GM15510 (cell line): ENCODE results near the gene TUBB3.

ENCODE experiments used
- POLR2A ChIP-seq: IDR thresholded peaks from 3 replicates; pipeline ENCODE4 v1.6.1; 2011; ENCODE audit warnings: borderline replicate concordance; ENCODE audit not compliant: insufficient read length; ENCODE audit errors: extremely low read depth

The TUBB3 gene

DNA sequence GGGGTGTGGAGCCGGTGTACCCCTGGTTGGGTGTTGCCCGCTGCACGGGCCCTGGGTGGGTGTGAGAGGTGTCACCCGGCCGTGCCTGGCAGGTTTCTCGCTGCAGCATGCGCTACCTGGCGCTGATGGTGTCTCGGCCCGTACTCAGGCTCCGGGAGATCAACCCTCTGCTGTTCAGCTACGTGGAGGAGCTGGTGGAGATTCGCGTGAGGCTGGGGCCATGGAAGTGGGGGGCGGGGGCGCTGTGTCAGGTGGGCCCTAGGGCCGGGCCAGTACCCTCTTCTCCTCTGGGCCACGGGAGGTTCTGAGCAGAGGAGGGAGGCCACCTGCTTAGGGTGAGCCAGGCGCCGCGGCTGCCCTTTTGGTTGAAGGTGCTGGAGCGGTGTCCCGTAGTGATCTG is 38.8 kb downstream of the TUBB3 start:
- no peak for TF ChIP-seq POLR2A

DNA sequence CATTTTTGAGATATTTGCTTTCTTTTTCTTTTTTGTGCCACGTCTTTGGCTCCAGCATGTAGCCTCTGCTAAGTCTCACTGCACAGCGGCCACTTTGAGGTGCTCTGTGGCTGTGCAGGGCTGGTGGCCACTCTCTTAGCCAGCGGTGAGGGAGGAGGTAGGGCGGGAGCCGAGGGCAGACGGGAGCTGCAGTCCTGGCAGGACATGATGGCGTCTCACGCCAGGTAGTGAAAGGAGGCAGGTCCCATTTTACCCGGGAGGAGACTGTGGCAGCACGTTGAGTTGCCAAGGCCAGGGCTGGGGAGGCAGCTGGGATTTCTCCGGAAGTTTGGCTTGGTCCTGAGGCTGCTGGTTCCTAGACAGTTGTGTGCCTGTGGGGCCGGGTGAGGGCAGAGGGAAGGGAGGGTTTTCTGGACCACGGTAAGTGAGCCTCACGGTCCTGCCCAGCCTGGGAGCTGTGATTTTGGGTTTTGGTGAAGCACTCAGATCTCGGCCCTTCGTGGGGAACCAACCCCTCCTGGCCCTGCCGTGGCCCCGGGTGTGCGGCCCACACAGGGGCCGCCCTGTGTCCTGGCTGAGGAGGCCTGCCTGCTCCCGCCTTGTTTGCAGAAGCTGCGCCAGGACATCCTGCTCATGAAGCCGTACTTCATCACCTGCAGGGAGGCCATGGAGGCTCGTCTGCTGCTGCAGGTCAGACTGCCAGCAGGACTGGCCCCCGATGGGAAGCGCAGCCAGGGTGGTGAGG is 39.8 kb downstream of the TUBB3 start:
- no peak for TF ChIP-seq POLR2A

DNA sequence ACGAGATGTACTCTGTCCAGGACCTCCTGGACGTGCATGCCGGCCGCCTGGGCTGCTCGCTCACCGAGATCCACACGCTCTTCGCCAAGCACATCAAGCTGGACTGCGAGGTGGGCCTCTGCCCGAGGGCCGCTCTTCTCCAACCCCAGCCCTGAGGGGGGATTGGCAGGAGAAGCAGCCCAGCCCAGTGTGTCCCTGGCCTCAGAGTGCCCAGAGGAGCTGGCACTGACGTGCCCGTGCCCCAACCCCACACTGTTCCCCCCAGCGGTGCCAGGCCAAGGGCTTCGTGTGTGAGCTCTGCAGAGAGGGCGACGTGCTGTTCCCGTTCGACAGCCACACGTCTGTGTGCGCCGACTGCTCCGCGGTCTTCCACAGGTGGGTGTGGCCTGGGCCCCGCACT is 41.1 kb downstream of the TUBB3 start:
- no peak for TF ChIP-seq POLR2A

DNA sequence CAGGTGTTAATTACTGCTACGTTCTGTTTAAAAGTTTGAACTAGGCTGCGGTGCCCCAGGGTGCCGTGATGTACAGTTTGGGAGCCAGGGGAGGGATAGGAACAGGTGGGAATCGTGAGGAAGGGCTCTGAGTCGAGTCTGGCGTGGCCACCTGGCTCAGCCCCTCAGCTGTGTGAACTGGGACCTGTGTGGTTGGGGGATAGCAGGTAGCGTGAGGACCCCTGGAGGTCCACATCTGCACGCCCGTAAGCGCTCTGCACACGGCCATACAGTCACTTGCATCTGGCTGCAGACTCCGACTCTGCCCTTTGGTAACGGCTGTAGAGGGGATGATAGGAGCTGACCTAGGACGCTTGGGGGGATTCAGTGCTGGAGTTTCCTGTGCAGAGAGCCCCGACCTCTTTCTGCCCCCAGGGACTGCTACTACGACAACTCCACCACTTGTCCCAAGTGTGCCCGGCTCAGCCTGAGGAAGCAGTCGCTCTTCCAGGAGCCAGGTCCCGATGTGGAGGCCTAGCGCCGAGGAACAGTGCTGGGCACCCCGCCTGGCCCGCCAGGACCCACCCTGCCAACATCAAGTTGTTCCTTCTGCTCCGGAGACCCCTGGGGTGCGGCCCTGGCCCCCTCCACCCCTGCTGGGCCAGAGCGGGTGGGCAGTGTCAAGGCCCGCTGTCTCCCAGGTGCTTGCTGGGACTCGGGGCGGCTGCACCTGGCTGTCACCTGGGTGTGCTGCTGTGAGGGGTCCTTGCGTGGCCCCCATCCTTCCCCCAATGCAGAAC is 42.5 kb downstream of the TUBB3 start:
- no peak for TF ChIP-seq POLR2A

DNA sequence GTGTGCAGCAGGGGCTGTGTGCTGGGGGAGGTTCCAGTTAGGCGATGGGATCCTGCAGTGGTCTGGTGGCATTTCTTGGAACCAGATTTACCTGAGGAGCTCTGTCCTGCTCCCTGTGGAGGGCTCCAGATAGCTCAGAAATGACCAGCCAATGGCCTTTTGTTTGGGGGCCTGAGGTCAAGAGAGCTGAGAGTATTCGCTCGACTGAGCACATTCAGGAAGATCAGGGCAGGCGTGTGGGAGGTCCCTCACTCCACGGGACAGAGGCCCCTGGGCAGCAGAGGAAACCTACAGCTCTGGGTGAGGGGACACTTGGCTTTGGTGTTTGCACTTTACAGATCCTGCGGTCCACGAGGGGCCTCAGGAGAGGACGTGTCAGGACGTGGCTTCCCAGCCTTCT is 43.6 kb downstream of the TUBB3 start:
- TF ChIP-seq POLR2A, result no peak

DNA sequence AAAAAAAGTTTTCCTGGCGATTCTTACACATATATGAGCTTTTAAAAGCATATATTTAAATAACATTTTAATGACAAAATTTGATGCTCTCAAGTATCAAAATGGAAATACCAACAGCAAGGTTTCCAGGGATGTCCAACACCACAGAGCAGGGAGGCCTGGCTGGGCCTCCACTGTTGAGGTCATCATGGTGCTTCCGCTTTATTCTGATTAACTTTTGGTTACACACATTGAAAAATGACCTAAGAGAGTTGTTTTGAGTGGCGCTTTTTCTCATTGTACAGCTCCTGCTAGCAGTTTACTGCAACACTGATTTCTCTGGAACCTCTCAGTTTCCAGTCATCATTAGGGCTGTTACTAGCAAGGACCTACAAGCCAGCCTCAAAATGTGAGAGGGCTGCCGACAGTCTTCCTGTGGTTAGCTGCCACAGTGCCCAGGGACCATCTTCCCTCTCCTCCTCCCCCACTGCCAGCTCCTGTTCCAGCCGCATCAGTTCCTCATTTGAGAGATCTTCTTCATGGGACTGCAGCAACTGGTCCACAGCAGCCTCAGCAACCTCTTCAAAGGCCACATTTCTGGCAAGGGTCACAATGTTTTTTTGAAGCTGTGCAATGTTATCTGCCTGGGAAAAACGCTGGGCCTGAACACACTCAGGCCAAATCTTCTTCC is 46.7 kb downstream of the TUBB3 start:
- TF ChIP-seq POLR2A, result no peak

DNA sequence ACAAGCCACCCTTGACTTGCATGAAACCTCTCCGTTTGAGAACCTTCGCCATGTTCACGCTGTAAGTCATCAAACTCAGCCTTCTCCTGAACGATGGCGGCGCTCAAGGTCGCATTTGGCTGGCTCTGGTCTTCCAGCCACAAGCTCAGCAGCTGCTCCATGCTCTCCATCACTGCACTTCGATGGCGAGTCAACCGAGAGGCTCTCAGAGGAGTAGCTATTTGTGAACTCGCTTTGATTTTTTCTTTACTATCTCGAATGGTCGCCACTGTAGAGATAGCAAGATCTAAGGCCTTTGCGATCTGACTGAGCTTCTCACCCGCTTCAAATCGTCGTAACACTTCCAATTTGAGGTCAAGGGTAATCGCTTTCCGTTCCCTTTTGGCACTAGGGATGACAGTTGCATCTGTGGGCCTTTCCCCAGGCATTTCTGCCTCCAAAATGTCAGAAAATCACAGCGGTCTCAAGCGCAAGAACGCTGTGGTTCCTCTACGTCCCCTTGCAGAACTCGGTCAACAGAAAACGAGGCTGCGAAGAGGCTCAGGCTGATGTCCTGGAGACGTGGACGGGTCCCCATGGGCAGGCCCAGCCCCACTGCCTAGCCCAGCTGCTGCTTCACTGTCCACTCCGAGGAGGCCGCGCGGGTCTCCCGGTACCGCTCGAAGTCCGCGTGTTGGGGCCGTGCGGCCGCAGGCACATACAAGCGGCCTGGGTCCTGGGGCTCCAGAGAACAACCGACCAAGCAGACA is 48.5 kb downstream of the TUBB3 start:
- TF ChIP-seq POLR2A, result no peak

DNA sequence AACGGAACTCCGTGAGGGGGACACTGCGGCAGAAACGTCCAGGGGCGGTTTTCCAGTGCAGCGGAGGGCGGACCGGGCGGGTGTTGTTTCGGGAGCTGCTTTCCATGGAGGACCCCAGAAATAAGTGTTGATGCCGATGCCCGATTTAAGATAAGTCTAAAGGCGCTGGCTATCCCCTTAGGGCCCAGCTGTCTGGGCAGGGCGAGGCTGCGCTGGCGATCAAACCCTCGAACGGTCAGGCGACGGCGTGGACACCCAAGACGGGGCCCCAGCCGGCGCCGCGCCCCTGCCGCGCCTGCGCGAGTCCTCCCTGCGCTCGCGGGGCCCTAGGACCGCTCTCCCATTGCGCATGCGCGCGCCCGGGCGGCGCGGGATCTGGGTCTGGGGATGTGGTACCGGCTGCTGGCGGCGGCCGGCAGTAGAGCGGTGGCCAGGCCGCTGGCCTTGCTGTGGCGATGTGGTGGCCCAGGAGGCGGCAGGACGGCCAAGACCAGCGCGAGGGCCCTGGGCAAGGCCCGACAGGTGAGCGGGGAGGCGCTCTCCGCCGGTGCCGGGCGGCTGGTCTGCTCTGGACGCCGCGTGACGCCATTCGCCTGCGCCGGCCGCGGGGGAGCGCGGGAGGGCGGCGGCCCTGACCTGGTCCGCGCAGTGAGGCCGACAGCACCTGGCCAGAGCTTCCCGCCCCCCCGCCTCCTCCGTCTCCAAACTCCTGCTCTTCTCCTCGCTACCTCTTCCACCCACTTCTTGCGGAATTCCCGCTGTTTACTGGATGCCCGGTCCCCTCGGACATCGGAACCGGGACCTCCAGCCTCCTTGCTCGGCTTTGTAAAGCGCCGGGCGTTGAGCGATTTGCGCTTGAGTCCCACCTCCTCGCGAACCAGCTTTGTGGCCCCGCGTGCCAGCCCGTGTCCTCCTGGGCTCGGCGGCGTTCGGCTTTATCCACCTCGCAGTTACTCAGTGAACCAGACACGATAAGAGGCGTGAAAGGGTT is 49.4 kb downstream of the TUBB3 start:
- peak; percentile 97 for TF ChIP-seq POLR2A

DNA sequence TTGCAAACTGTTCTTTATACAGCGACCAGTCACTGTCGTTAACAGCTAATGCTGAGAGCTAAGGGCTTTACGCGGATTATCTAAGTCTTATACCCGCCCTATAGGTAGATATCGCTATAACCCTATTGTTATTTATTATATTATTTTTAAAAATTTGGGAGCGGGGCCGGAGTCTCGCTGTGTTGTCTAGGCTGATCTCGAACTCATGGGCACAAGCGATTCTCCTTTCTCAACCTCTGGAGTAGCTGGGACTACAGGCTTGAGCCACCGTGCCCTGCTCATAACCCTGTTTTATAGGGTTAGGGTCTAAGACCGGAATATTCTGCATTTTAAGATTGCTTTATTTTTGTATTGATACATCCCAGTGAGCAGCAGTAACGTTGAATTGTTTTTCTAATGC is 50.1 kb downstream of the TUBB3 start:
- TF ChIP-seq POLR2A, result no peak

DNA sequence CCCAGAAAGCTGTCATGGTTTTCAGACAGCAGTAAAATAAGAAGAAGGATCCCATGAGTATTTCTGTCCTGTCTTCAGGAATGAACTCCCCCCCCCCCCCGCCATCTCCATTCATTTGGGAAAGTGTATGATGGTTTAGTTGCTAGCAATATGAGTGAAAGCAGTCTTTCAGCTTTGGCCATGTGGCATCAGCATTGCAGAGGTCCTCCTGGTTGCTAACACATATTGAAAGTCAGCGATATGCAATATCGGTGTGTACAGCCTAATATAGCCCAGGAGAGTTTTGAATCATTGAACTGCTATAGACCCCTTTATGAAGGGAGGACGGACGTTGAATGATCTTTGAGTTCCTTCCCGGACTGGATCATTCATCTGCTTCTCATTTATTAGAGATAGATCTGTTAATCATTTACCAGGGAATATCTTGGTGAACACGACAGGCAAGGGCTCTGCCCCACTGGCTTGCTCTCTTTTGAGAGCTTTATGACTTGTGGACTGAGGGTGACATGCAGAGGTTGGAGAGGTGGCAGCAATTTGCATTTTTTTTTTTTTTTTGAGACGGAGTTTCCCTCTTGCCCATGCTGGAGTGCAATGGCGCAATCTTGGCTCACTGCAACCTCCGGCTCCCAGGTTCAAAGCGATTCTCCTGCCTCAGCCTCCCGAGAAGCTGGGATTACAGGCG is 50.7 kb downstream of the TUBB3 start:
- TF ChIP-seq POLR2A, result no peak

DNA sequence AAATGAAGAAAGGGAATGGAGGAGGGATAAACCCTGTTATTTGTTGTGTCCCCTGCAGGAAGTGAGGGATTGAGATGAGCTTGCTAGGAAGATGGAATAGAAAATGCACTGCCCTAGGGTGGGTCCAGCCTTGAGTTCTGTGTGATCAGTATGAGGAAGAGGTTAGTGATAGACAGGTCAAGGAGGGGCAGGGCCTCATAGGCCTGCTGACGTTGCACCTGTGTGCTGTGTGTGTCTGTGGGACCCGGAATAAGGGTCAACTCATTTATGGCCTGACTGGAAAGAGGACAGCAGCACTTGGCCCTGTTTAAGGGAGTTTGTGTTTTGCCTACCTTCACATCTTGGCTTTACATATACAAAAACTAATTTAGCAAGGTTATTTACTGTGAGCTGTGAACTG is 51.7 kb downstream of the TUBB3 start:
- no peak for TF ChIP-seq POLR2A

DNA sequence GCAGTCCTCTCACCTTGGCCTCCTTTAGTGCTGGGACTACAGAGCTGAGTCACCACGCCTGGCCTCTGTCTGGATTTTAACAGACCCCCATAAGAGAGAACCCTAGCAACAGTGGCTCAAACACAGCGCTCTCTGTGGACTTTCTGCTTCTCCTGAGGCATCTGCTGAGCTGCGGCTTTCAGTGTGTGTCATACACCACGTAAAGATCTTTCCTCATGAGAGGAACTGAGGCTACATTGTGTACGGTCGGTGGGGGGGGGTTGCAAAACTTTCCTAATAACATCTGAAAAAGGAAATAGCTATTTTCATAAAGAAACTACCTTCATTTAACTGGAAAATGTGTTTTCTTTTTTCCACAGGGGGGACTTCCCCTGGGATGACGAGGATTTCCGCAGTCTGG is 58.3 kb downstream of the TUBB3 start:
- no peak for TF ChIP-seq POLR2A

DNA sequence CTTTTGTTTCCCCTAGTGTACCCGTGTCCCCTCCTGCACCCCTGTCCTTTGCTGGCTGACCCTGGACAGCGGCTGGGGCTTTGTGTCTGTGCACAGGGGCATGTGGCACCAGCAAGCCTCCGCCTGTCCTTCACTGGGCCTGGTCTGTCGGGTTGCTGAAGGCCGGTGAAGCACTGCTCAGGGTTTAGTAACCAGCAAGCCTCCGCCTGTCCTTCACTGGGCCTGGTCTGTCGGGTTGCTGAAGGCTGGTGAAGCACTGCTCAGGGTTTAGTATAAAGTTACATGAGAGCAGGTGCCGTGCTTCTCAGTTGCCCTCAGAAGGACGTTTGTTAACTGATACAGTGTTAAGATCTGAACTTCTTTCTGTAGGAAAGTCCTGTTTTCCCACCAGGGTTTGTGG is 59.2 kb downstream of the TUBB3 start:
- TF ChIP-seq POLR2A, result no peak

DNA sequence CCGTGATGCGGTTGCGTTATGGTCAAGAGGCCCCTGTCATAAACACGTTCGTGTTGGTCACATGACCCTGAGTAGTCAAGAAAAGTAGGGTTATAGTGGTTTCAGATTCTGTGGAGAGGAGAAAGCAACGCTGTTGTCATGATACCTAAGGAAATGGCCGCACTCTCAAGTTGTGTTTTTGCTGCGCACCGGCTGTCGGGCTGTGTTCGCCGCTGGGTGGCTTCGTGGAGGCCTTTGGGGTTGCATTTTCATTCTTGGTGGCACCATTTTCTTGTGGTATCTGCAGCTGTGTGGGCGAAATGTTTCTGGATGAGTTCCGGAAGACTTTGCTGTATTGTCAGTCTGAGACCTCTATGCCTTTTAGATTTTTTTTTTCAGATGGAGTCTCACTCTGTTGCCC is 60.4 kb downstream of the TUBB3 start:
- TF ChIP-seq POLR2A, result no peak

DNA sequence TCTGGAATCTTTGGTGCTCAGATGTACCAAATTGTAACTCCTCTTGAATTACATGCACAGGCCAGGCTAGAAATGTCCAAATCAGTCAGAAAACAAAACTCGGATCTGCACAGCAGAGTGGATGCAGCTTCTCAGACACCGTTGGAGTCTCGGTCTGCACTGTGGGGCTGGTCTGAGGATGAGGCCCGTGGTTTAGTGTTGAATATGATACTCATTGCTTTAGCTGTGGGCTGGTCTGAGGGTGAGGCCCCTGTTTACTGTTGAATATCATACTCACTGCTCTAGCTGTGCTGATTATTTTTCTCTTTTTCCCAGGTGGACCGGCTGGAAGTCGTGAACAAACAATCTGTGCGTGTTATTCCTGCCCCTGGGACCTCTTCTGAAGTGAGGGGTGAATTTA is 61.1 kb downstream of the TUBB3 start:
- no peak for TF ChIP-seq POLR2A
